Effector memory CD4-positive, alpha-beta T cell (primary cell): ENCODE measurements around the gene TCEAL9.
A peak's percentile ranks its signal among the peaks of the same experiment; 100 is the strongest.

Source experiments
- DNase-seq, 3 donors: peaks; one replicate each; pipeline ENCODE4 v3.0.0-alpha.2; 2020
- H3K27ac ChIP-seq: 2 replicates; pipeline ENCODE4 v1.7.0; 2013; ENCODE audit warnings: mild to moderate bottlenecking, low read length, moderate library complexity; ENCODE audit not compliant: insufficient read depth, poor library complexity, severe bottlenecking
- H3K27me3 ChIP-seq: replicated peaks from 2 replicates; pipeline ENCODE4 v1.7.0; 2013; ENCODE audit warnings: mild to moderate bottlenecking, low read length; ENCODE audit not compliant: insufficient read depth, control insufficient read depth, poor library complexity, severe bottlenecking
- H3K36me3 ChIP-seq: 2 replicates; pipeline ENCODE4 v1.7.0; 2013; ENCODE audit warnings: mild to moderate bottlenecking, low read length, moderate library complexity; ENCODE audit not compliant: control insufficient read depth, insufficient read depth
- H3K4me1 ChIP-seq: 2 replicates; pipeline ENCODE4 v1.7.0; 2013; ENCODE audit warnings: low read length, mild to moderate bottlenecking; ENCODE audit not compliant: control insufficient read depth, insufficient read depth, poor library complexity, severe bottlenecking
- H3K4me3 ChIP-seq: 2 replicates; pipeline ENCODE4 v1.7.0; 2013; ENCODE audit warnings: low read length, low read depth, mild to moderate bottlenecking; ENCODE audit not compliant: insufficient read depth, poor library complexity, severe bottlenecking
- H3K9me3 ChIP-seq: 2 replicates; pipeline ENCODE4 v1.7.0; 2013; ENCODE audit warnings: mild to moderate bottlenecking, low read length, moderate library complexity; ENCODE audit not compliant: control insufficient read depth
- total RNA-seq, 3 donors: gene quantifications; one replicate each; lab custom pipeline; 2026; lab: John Stamatoyannopoulos, UW

TCEAL9 gene
- 0 to 0.09 (median 0) reads per million in 3 donors for total RNA-seq

DNA sequence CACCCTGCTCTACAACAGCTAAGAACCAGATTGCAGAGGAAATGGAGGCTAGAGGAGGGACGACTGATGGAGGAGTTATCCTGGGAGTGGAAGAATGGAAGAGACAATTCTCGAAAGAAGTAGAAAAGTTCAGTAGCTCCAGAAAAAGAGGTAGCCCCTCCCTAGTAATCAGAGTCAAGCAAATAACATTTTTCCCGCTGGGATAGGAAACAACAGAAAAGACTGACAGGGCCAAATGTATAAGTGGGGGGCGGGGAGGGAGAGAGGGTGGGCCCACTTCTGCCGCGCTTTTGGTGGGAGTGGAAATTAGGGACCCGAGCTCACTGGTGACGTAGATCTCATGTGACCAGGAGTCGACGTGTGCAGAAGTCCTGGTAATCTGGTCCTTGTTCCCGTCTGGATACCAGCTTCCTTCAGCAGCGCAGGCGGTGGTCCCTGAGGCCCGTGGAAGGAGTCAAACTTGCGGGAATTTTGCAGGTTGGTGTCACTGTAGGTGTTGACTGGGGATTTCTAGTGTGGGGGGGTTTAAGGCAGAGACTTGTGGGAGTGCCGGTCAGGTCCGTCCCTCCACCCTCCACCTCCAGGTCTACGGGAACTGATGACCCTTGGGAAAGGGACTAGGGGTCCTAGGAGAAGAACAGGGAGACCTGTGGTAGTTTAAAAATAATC is at the start of gene TCEAL9:
Gene TCEAL9 (plus strand): TSS at position 377 of the 669 bp plus-strand sequence. CDS start 1,179 bp downstream, outside the sequence.
- no peak for DNase-seq

GRCh38 chrX:103309860-103310554 is 46.3 kb upstream of the TCEAL9 start:
- Histone ChIP-seq H3K36me3 (no peaks in the 10 kb centered on the region), H3K9me3 (no peaks in the 10 kb centered on the region), H3K4me1 (no peaks in the 10 kb centered on the region), H3K4me3 (peak overlapping the region; percentile 69), H3K27me3 (no peaks in the 10 kb centered on the region), H3K27ac (peak overlapping the region; percentile 77)
- no peak for DNase-seq

More for the DNA sequence above, at the start of gene TCEAL9:
- Histone ChIP-seq H3K9me3 (no peaks in the 10 kb centered on the region), H3K27me3 (peaks cover 6% of the 10 kb centered on the region), H3K4me1 (no peaks in the 10 kb centered on the region), H3K27ac (no peak within 1 kb of the TSS), H3K4me3 (peak within 1 kb of the TSS; percentile 48), H3K36me3 (no peaks in the 10 kb centered on the region)

DNA sequence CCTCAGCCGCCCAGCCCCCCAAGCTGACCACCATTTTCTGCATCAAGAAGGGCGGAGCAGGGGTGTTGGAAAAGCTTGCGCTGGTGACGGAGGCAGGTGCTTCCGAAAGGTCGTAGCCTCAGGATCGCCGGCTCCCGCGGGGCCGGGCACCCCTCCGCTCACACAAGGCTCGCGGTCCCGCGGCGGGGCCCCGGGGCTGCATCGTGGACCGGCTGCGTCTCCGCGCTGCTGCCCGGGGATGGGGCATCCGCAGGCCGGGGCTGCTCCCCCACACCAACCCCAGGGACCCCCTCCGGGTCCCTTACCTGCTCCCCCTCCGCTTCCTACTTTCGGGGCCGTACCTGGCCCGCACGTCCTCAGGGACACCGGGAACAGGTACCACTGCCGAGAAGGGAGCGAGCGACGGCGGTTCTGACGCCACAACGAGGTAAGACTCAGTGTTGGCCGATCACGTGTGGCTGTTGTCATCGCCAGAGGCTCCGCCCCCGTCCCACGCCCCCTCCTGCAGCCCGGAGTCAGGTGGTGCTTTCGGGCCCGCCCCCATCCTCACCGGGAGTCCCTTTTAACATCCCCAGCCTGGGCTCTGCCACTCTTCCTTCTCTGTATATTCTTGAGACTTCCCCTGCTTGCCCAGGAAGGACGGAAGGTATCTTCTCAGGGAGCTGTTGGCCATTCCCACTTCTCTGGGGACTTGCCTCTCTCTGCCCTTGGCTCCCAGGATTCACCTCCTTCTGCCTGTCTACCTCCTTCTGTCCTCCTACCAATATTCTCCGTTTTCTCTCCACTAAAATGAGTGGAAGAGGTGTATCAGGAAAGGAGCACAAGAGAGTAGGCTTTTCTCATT is 45.5 kb upstream of the TCEAL9 start, which contains the start of gene BEX2:
Gene BEX2 (minus strand): TSS at position 436 of the 844 bp plus-strand sequence. CDS start 1,014 bp downstream, outside the sequence.
- DNase-seq = peak; percentile 69 to 76 (median 74)
- Histone ChIP-seq H3K4me1 (no peaks in the 10 kb centered on the region), H3K36me3 (no peaks in the 10 kb centered on the region), H3K27ac (peak within 1 kb of the TSS; percentile 77), H3K4me3 (peak within 1 kb of the TSS; percentile 69), H3K27me3 (no peaks in the 10 kb centered on the region), H3K9me3 (no peaks in the 10 kb centered on the region)

DNA sequence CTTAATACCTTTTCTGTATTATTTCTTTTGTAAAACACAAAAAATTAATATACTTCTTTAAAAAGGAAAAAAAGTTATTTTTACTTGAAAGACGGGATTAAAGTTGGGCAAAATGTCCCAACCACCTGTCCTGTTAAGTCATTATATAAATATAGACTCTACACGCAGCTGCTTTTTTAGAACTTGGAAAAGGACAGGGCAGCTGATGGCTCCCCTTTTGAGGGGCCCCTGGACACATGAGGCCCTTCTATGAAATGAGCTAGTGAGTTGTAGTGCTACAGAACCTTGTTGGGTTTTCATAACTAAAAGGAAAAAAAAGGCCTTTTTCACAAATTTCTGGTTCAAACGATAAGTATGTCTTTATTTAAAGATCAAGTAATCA is 44.9 kb upstream of the TCEAL9 start:
- Histone ChIP-seq H3K4me3 (no peak overlapping the region), H3K4me1 (no peaks in the 10 kb centered on the region), H3K27ac (no peak overlapping the region), H3K27me3 (no peaks in the 10 kb centered on the region), H3K9me3 (no peaks in the 10 kb centered on the region), H3K36me3 (no peaks in the 10 kb centered on the region)
- no peak for DNase-seq

DNA sequence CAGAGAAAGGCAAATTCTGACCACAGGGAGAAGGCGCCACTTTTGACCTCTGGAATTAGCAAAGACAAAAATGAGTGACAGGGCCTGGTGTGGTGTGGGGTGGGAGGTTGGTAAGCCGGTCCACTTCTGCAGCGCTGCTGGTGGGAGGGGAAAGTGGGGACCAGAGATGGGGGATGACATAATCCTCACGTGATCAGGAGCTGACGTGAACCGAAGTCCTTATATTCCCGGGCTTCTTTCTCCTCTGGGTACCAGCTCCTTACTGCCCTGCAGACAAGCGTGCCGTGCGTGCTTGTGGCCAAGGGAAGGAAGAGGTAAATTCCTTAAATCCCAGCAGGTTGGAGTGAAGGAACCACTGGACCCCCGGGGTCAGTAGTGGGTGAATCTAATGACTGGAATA is 26.3 kb upstream of the TCEAL9 start, which contains the start of gene TCEAL7:
Gene TCEAL7 (plus strand): TSS at position 249 of the 400 bp plus-strand sequence. CDS start 1,165 bp downstream, outside the sequence.
- no peak for DNase-seq
- Histone ChIP-seq H3K4me3 (no peak within 1 kb of the TSS), H3K36me3 (no peaks in the 10 kb centered on the region), H3K4me1 (no peaks in the 10 kb centered on the region), H3K27me3 (peaks cover 3% of the 10 kb centered on the region), H3K27ac (no peak within 1 kb of the TSS), H3K9me3 (no peaks in the 10 kb centered on the region)

DNA sequence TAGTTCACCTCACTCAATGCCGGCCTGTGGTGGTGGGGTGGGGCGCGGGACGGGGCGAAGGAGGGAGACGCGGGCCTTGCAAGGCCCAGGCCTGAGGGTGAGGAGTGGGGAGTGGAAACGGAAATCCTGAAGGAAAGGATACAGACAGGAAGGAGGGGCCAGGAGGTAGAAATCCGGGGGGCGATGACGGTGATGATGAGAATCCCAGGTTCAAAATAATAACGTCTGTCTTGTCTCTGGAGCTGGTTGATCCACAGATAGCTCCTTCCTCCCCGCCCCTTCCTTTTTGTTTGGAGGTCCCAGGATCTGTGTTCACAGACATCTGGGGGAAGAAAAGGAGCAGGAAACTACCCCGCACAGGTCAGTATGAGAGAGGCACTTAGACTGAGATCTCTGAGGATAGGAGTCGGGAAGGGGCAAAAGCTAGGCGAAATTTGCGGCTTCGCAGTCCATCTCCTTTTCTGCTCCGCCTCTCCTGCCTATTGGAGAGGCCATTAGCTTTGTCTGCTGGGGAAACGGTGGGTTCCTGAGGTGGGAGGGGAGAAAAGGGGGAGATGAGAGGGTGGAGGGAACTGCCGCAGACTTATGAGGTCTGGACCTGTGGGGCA is 25.5 kb upstream of the TCEAL9 start:
- no peak overlapping the region for H3K4me3 ChIP-seq
- H3K27ac ChIP-seq = no peak overlapping the region
- no peaks in the 10 kb centered on the region for H3K9me3 ChIP-seq
- no peaks in the 10 kb centered on the region for H3K36me3 ChIP-seq
- no peak for DNase-seq
- H3K27me3 ChIP-seq = peaks cover 3% of the 10 kb centered on the region
- no peaks in the 10 kb centered on the region for H3K4me1 ChIP-seq

- Histone ChIP-seq H3K27me3 (no peaks in the 10 kb centered on the region), H3K36me3 (no peaks in the 10 kb centered on the region), H3K9me3 (no peaks in the 10 kb centered on the region), H3K4me3 (no peak overlapping the region), H3K27ac (no peak overlapping the region), H3K4me1 (no peaks in the 10 kb centered on the region)
- no peak for DNase-seq
These were observed 17.6 kb upstream of the TCEAL9 start for GRCh38 chrX:103338663-103339062.

DNA sequence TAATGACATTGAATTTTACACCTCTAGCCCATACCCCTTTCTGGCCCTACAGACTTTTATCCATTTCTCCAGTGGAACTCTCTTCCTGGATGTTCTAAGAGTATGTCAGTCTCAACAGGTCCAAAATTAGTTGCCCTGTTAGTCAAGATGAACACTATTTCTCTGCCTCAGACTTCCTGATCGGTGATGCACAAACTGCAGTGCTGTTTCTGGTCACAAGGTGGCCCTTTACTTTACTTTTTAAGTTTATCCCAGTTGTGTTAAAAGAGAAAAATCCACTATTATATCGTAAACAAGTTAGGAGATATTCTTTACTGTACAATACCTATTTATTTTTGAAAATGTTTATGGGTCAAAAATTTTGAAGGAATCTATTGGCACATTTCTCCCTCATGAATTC is 13.2 kb upstream of the TCEAL9 start:
- Histone ChIP-seq H3K36me3 (no peaks in the 10 kb centered on the region), H3K4me3 (no peak overlapping the region), H3K9me3 (no peaks in the 10 kb centered on the region), H3K4me1 (no peaks in the 10 kb centered on the region), H3K27me3 (no peaks in the 10 kb centered on the region), H3K27ac (no peak overlapping the region)
- DNase-seq = peak in 1 of 3 donors; percentile 1

- Histone ChIP-seq H3K9me3 (no peaks in the 10 kb centered on the region), H3K27me3 (no peaks in the 10 kb centered on the region), H3K4me1 (no peaks in the 10 kb centered on the region), H3K4me3 (no peak overlapping the region), H3K27ac (no peak overlapping the region), H3K36me3 (no peaks in the 10 kb centered on the region)
- DNase-seq = no peak
These were observed 11.7 kb upstream of the TCEAL9 start for GRCh38 chrX:103344606-103345005.
